ENCODE data around the gene XPR1.
"Not testable (repeated sequence)": the region's sequence is repeated elsewhere in the genome, so short reads cannot be mapped to it uniquely, and the experiment has no call there.

Gene XPR1

GRCh38 chr1:180722586-180722985 lies 90.8 kb downstream of the XPR1 start:
- no peaks in the 10 kb centered on the region for H3K9me2 ChIP-seq (replicated peaks; ENCODE audit: insufficient read depth, low read length)
- no peak overlapping the region for H3K4me3 ChIP-seq (ENCODE audit: insufficient read depth, low read length, poor library complexity, severe bottlenecking)
- H3F3A ChIP-seq (ENCODE audit: insufficient read depth) = no peaks in the 10 kb centered on the region
- H2AFZ ChIP-seq (ENCODE audit: low read depth, low read length, severe bottlenecking) = no peak overlapping the region
- no peaks in the 10 kb centered on the region for H3K36me3 ChIP-seq (ENCODE audit: low read length)
- no peaks in the 10 kb centered on the region for H3K9me3 ChIP-seq (ENCODE audit: insufficient read depth, low read length)
- no peak for TF ChIP-seq CTCF (IDR thresholded peaks at IDR 0.05; ENCODE audit: insufficient read depth, low read length, poor library complexity, severe bottlenecking)
- no peak for TF ChIP-seq EZH2phosphoT487 (conservative IDR thresholded peaks at IDR 0.05; ENCODE audit: low read length)
- H4K20me1 ChIP-seq (ENCODE audit: low read depth, low read length) = no peaks in the 10 kb centered on the region
- no peaks in the 10 kb centered on the region for H3K27me3 ChIP-seq (ENCODE audit: low read length)
- no peaks in the 10 kb centered on the region for H3K79me2 ChIP-seq (ENCODE audit: insufficient read depth, low read length)
- no peak overlapping the region for H3K9ac ChIP-seq (ENCODE audit: low read length)
- H3K27ac ChIP-seq (ENCODE audit: low read depth, low read length) = no peak overlapping the region
- no peak overlapping the region for H3K4me2 ChIP-seq (ENCODE audit: low read depth, low read length, poor library complexity, severe bottlenecking)

- H3K36me3 ChIP-seq (ENCODE audit: low read length) = no peaks in the 10 kb centered on the region
- H3K9ac ChIP-seq (ENCODE audit: low read length) = no peak overlapping the region
- H3K9me2 ChIP-seq (replicated peaks; ENCODE audit: insufficient read depth, low read length) = no peaks in the 10 kb centered on the region
- no peaks in the 10 kb centered on the region for H3K9me3 ChIP-seq (ENCODE audit: insufficient read depth, low read length)
- H2AFZ ChIP-seq (ENCODE audit: low read depth, low read length, severe bottlenecking) = no peak overlapping the region
- no peak overlapping the region for H3K4me3 ChIP-seq (ENCODE audit: insufficient read depth, low read length, poor library complexity, severe bottlenecking)
- H4K20me1 ChIP-seq (ENCODE audit: low read depth, low read length) = no peaks in the 10 kb centered on the region
- TF ChIP-seq CTCF (IDR thresholded peaks at IDR 0.05; ENCODE audit: insufficient read depth, low read length, poor library complexity, severe bottlenecking) (no peak), EZH2phosphoT487 (conservative IDR thresholded peaks at IDR 0.05; ENCODE audit: low read length) (no peak)
- no peak overlapping the region for H3K27ac ChIP-seq (ENCODE audit: low read depth, low read length)
- H3K4me2 ChIP-seq (ENCODE audit: low read depth, low read length, poor library complexity, severe bottlenecking) = no peak overlapping the region
- H3K79me2 ChIP-seq (ENCODE audit: insufficient read depth, low read length) = no peaks in the 10 kb centered on the region
- no peaks in the 10 kb centered on the region for H3F3A ChIP-seq (ENCODE audit: insufficient read depth)
- H3K27me3 ChIP-seq (ENCODE audit: low read length) = no peaks in the 10 kb centered on the region
Measured at GRCh38 chr1:180724055-180724454, 92.2 kb downstream of the XPR1 start.

GRCh38 chr1:180726024-180726423 lies 94.2 kb downstream of the XPR1 start:
- not testable (repeated sequence) for H3K36me3 ChIP-seq (ENCODE audit: low read length); H3K27ac ChIP-seq (ENCODE audit: low read depth, low read length); H3K9ac ChIP-seq (ENCODE audit: low read length); H3K27me3 ChIP-seq (ENCODE audit: low read length); H3K9me3 ChIP-seq (ENCODE audit: insufficient read depth, low read length); H4K20me1 ChIP-seq (ENCODE audit: low read depth, low read length); H3K4me2 ChIP-seq (ENCODE audit: low read depth, low read length, poor library complexity, severe bottlenecking); H2AFZ ChIP-seq (ENCODE audit: low read depth, low read length, severe bottlenecking); H3F3A ChIP-seq (ENCODE audit: insufficient read depth); H3K79me2 ChIP-seq (ENCODE audit: insufficient read depth, low read length); H3K4me3 ChIP-seq (ENCODE audit: insufficient read depth, low read length, poor library complexity, severe bottlenecking); H3K9me2 ChIP-seq (replicated peaks; ENCODE audit: insufficient read depth, low read length)

GRCh38 chr1:180727751-180728150 lies 95.9 kb downstream of the XPR1 start:
- not testable (repeated sequence) for H4K20me1 ChIP-seq (ENCODE audit: low read depth, low read length); H3K27me3 ChIP-seq (ENCODE audit: low read length); H2AFZ ChIP-seq (ENCODE audit: low read depth, low read length, severe bottlenecking); H3K27ac ChIP-seq (ENCODE audit: low read depth, low read length); H3K79me2 ChIP-seq (ENCODE audit: insufficient read depth, low read length); H3K9me3 ChIP-seq (ENCODE audit: insufficient read depth, low read length); H3K9ac ChIP-seq (ENCODE audit: low read length); H3K4me3 ChIP-seq (ENCODE audit: insufficient read depth, low read length, poor library complexity, severe bottlenecking); H3K36me3 ChIP-seq (ENCODE audit: low read length); H3K9me2 ChIP-seq (replicated peaks; ENCODE audit: insufficient read depth, low read length); H3K4me2 ChIP-seq (ENCODE audit: low read depth, low read length, poor library complexity, severe bottlenecking); H3F3A ChIP-seq (ENCODE audit: insufficient read depth)
